GM13977 (cell line): Measurements from ENCODE around the gene UNC45B.

ENCODE experiments used
- DNase-seq: peaks from one replicate; pipeline ENCODE4 v3.0.0; 2012; ENCODE audit warnings: low spot score
- CTCF ChIP-seq: IDR thresholded peaks from 2 replicates; pipeline ENCODE4 v1.5.1; 2012; ENCODE audit warnings: mild to moderate bottlenecking, control low read depth; ENCODE audit not compliant: insufficient read depth; ENCODE audit errors: extremely low read depth, missing control alignments
- in situ Hi-C: fragments of 300-500 bp; cut with MboI; formaldehyde crosslinking; loops from one replicate; pipeline ENCODE4 v1.12.0; 2022; ENCODE audit warnings: low sequenced_read_pairs, low pct_unique_long_range_greater_than_20kb, mixed read lengths, inconsistent platforms; ENCODE audit not compliant: unreplicated experiment

Gene UNC45B

GRCh38 chr17:35238821-35239220 is 91.2 kb downstream of the UNC45B start:
- TF ChIP-seq CTCF = no peak
- DNase-seq = no peak
- in situ Hi-C loops = no loop called here
